ENCODE measurements around the gene PHLDA1. TPM values are rescaled to one million over a fixed set of nuclear protein-coding genes. Genes with fewer than 3 reads are reported as not detected.

Gene PHLDA1
- polyA plus RNA-seq, 1 of the 3 experiments (the other 2 are of a cell fraction): 26.2 TPM

DNA sequence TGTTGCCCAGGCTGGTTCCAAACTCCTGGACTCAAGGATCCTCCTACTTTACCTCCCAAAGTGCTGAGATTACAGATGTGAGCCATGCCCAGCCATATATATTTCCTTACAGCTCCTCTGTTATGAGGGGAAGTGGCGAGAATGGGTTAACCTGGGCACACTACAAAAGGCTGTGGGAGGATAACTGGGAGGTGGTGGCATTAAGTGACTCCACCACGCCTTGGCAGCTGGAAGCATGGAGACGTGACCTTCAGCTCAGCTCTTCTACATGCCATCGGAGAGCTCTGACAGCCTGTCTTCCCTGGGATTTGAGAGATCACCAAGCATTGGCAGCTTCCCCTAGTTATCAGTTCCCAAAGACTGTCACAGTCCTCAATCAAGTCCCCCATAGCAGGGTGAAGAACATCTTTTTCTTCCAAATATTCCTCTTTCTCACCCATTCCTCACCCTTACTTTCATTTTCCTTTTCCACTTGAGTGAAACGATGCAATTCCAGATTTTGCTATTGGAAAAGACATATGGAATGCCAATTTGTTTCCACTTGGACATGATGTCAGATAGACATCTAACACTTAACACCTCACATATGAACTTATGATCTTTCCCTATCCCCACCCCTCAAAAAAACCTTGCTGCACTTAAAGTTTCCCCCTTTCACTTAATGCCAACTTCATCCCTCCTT, 48.5 kb downstream of the PHLDA1 start:
- Histone ChIP-seq H3K9me2 (no peaks in the 10 kb centered on the region), H2AFZ (ENCODE audit: low read depth) (0 out of 2 replicates have a peak overlapping the region, but pooled peaks have one; percentile 20), H3K36me3 (replicated peaks in 1 of 2; ENCODE audit: control insufficient read depth in 1 of 2, insufficient read depth in 2 of 2, low read length in 1 of 2) (no peaks in the 10 kb centered on the region), H3K4me1 (ENCODE audit: control insufficient read depth in 1 of 2, insufficient read depth in 2 of 2, low read depth in 1 of 2, low read length in 1 of 2) (peaks cover 0 to 21% of the 10 kb centered on the region in 2 experiments), H3K79me2 (ENCODE audit: insufficient read depth) (no peaks in the 10 kb centered on the region), H3K27me3 (ENCODE audit: insufficient read depth) (no peaks in the 10 kb centered on the region), H3K27ac (ENCODE audit: low read depth in 2 of 2, low read length in 1 of 2) (no peak overlapping the region), H4K20me1 (ENCODE audit: insufficient read depth) (no peaks in the 10 kb centered on the region), H3K4me3 (ENCODE audit: low read depth in 2 of 2, low read length in 1 of 2) (no peak overlapping the region), H3F3A (replicated peaks; ENCODE audit: insufficient read depth) (peaks cover 17% of the 10 kb centered on the region), H3K9me3 (no peaks in the 10 kb centered on the region), H3K9ac (no peak overlapping the region), H3K4me2 (peak overlapping the region; percentile 31; the same call in 1 of the 2 replicates)
- TF ChIP-seq RFX5 (IDR thresholded peaks at IDR 0.05; ENCODE audit: low read length) (no peak), FOXJ3 (CRISPR knock-in tag; IDR thresholded peaks at IDR 0.05) (no peak), RCOR1 (IDR thresholded peaks at IDR 0.05; ENCODE audit: low read length) (no peak), NRF1 (IDR thresholded peaks at IDR 0.05; ENCODE audit: low read depth, low read length) (no peak), CHD2 (IDR thresholded peaks at IDR 0.05; ENCODE audit: low read length, partially characterized antibody) (no peak), RAD21 (IDR thresholded peaks at IDR 0.05; ENCODE audit: low read length) (no peak), JUND (IDR thresholded peaks at IDR 0.05) (no peak)
- TF ChIP-seq, protein P1, sequence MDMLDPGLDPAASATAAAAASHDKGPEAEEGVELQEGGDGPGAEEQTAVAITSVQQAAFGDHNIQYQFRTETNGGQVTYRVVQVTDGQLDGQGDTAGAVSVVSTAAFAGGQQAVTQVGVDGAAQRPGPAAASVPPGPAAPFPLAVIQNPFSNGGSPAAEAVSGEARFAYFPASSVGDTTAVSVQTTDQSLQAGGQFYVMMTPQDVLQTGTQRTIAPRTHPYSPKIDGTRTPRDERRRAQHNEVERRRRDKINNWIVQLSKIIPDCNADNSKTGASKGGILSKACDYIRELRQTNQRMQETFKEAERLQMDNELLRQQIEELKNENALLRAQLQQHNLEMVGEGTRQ (IDR thresholded peaks at IDR 0.05; ENCODE audit: borderline replicate concordance, low read depth, low read length): no peak
- TF ChIP-seq, protein P2, sequence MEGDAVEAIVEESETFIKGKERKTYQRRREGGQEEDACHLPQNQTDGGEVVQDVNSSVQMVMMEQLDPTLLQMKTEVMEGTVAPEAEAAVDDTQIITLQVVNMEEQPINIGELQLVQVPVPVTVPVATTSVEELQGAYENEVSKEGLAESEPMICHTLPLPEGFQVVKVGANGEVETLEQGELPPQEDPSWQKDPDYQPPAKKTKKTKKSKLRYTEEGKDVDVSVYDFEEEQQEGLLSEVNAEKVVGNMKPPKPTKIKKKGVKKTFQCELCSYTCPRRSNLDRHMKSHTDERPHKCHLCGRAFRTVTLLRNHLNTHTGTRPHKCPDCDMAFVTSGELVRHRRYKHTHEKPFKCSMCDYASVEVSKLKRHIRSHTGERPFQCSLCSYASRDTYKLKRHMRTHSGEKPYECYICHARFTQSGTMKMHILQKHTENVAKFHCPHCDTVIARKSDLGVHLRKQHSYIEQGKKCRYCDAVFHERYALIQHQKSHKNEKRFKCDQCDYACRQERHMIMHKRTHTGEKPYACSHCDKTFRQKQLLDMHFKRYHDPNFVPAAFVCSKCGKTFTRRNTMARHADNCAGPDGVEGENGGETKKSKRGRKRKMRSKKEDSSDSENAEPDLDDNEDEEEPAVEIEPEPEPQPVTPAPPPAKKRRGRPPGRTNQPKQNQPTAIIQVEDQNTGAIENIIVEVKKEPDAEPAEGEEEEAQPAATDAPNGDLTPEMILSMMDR (IDR thresholded peaks at IDR 0.05): no peak
- DNase-seq: no peak
- WGBS (ENCODE audit: low lambda C conversion rate): 75% methylated on average over 5 of the region's 5 CpGs
- ChIA-PET POLR2A (no interaction called here), CTCF (interaction anchor here (1.5 kb wide), 1 partner anchor 10 kb away, joined by 4 read pairs; no protein-coding TSS in a partner anchor)

- H3K9ac ChIP-seq: no peak overlapping the region
- no peak overlapping the region for H2AFZ ChIP-seq (ENCODE audit: low read depth)
- H3K4me1 ChIP-seq (ENCODE audit: control insufficient read depth in 1 of 2, insufficient read depth in 2 of 2, low read depth in 1 of 2, low read length in 1 of 2): peaks cover 0 to 26% of the 10 kb centered on the region in 2 experiments
- no peak overlapping the region for H3K4me3 ChIP-seq (ENCODE audit: low read depth in 2 of 2, low read length in 1 of 2)
- no peaks in the 10 kb centered on the region for H3K27me3 ChIP-seq (ENCODE audit: insufficient read depth)
- ChIA-PET POLR2A (no interaction called here), CTCF (no interaction called here)
- no peak for DNase-seq
- H3K9me3 ChIP-seq: no peaks in the 10 kb centered on the region
- H4K20me1 ChIP-seq (ENCODE audit: insufficient read depth): no peaks in the 10 kb centered on the region
- no peak overlapping the region for H3K27ac ChIP-seq (ENCODE audit: low read depth in 2 of 2, low read length in 1 of 2)
- no peaks in the 10 kb centered on the region for H3K36me3 ChIP-seq (replicated peaks in 1 of 2; ENCODE audit: control insufficient read depth in 1 of 2, insufficient read depth in 2 of 2, low read length in 1 of 2)
- H3K9me2 ChIP-seq: no peaks in the 10 kb centered on the region
- 82% methylated on average over 8 of the region's 8 CpGs for WGBS (ENCODE audit: low lambda C conversion rate)
- H3K4me2 ChIP-seq: no peak overlapping the region
- peaks cover 21% of the 10 kb centered on the region for H3F3A ChIP-seq (replicated peaks; ENCODE audit: insufficient read depth)
- H3K79me2 ChIP-seq (ENCODE audit: insufficient read depth): no peaks in the 10 kb centered on the region
- TF ChIP-seq TAF1 (IDR thresholded peaks at IDR 0.05; ENCODE audit: borderline replicate concordance, low read depth, low read length): no peak
- no peak for TF ChIP-seq GABPA (IDR thresholded peaks at IDR 0.05; ENCODE audit: low read depth)
- no peak for TF ChIP-seq RXRA (IDR thresholded peaks at IDR 0.05; ENCODE audit: borderline replicate concordance, low read depth)
- TF ChIP-seq MXI1 (IDR thresholded peaks at IDR 0.05; ENCODE audit: low read depth, low read length): no peak
- TF ChIP-seq JUND (IDR thresholded peaks at IDR 0.05): no peak
- TF ChIP-seq RAD21 (IDR thresholded peaks at IDR 0.05; ENCODE audit: low read length): no peak
- no peak for TF ChIP-seq EZH2phosphoT487 (IDR thresholded peaks at IDR 0.05; ENCODE audit: borderline replicate concordance, low read depth)
- TF ChIP-seq, protein P3, sequence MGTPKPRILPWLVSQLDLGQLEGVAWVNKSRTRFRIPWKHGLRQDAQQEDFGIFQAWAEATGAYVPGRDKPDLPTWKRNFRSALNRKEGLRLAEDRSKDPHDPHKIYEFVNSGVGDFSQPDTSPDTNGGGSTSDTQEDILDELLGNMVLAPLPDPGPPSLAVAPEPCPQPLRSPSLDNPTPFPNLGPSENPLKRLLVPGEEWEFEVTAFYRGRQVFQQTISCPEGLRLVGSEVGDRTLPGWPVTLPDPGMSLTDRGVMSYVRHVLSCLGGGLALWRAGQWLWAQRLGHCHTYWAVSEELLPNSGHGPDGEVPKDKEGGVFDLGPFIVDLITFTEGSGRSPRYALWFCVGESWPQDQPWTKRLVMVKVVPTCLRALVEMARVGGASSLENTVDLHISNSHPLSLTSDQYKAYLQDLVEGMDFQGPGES (IDR thresholded peaks at IDR 0.05; ENCODE audit: low read depth, low read length): no peak
- TF ChIP-seq PBX3 (IDR thresholded peaks at IDR 0.05): no peak
- TF ChIP-seq FOXJ3 (CRISPR knock-in tag; IDR thresholded peaks at IDR 0.05): no peak
- no peak for TF ChIP-seq YY1 (IDR thresholded peaks at IDR 0.05; ENCODE audit: low read depth)
- no peak for TF ChIP-seq EP300 (IDR thresholded peaks at IDR 0.05; ENCODE audit: borderline replicate concordance in 1 of 2, low read depth in 1 of 2, low read length in 1 of 2)
- TF ChIP-seq, protein P2 (IDR thresholded peaks at IDR 0.05): no peak
Measured at GRCh38 chr12:75982169-75982564, 49.4 kb downstream of the PHLDA1 start.

All from SK-N-SH (cell line).